ENCODE results near the gene ENOX1.

The ENOX1 gene

DNA sequence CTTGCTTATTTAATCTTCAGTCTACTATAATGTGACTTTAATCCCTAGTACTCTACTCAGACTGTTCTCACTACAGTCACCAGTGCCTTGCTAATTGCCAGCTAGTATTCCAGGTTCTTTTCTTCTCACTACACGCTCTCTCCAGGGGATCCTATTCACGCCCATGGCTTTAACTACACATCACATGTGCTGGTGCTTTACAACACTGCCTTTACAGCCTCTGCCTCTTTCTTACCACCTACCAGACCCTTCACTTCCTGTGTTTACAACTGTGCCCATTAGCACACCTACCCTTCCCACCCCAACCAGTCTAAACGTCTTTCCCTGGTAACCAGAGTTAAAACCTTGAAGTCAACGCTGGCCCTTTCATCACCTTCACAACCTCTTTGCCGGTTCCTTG lies 513.9 kb downstream of the ENOX1 start:
- peaks cover 2 to 15% of the 10 kb centered on the region in 2 donors for H3K4me1 ChIP-seq (ENCODE audit: control insufficient read depth in 1 of 2, insufficient read depth in 2 of 2, low read length in 2 of 2)
- no peak overlapping the region for H3K27ac ChIP-seq (ENCODE audit: low read depth, low read length)
- H3K9me3 ChIP-seq (ENCODE audit: control insufficient read depth in 1 of 2, low read length in 2 of 2), result no peaks in the 10 kb centered on the region
- H3K27me3 ChIP-seq (ENCODE audit: control insufficient read depth in 1 of 2, insufficient read depth in 2 of 2, low read length in 2 of 2), result no peaks in the 10 kb centered on the region
- no peaks in the 10 kb centered on the region for H3K36me3 ChIP-seq (ENCODE audit: control insufficient read depth in 1 of 2, insufficient read depth in 2 of 2, low read length in 2 of 2)
- H3K9ac ChIP-seq (ENCODE audit: low read depth in 1 of 2, low read length in 2 of 2), result no peak overlapping the region
- H3K4me3 ChIP-seq (ENCODE audit: low read depth in 1 of 2, low read length in 2 of 2), result no peak overlapping the region

- H3K9me3 ChIP-seq (ENCODE audit: control insufficient read depth in 1 of 2, low read length in 2 of 2), result no peaks in the 10 kb centered on the region
- no peak overlapping the region for H3K9ac ChIP-seq (ENCODE audit: low read depth in 1 of 2, low read length in 2 of 2)
- no peak overlapping the region for H3K27ac ChIP-seq (ENCODE audit: low read depth, low read length)
- H3K4me3 ChIP-seq (ENCODE audit: low read depth in 1 of 2, low read length in 2 of 2), result no peak overlapping the region
- H3K4me1 ChIP-seq (ENCODE audit: control insufficient read depth in 1 of 2, insufficient read depth in 2 of 2, low read length in 2 of 2), result peaks cover 2 to 15% of the 10 kb centered on the region in 2 donors
- H3K27me3 ChIP-seq (ENCODE audit: control insufficient read depth in 1 of 2, insufficient read depth in 2 of 2, low read length in 2 of 2), result no peaks in the 10 kb centered on the region
- H3K36me3 ChIP-seq (ENCODE audit: control insufficient read depth in 1 of 2, insufficient read depth in 2 of 2, low read length in 2 of 2), result no peaks in the 10 kb centered on the region
Observed at GRCh38 chr13:43271152-43271551, 515.6 kb downstream of the ENOX1 start.

DNA sequence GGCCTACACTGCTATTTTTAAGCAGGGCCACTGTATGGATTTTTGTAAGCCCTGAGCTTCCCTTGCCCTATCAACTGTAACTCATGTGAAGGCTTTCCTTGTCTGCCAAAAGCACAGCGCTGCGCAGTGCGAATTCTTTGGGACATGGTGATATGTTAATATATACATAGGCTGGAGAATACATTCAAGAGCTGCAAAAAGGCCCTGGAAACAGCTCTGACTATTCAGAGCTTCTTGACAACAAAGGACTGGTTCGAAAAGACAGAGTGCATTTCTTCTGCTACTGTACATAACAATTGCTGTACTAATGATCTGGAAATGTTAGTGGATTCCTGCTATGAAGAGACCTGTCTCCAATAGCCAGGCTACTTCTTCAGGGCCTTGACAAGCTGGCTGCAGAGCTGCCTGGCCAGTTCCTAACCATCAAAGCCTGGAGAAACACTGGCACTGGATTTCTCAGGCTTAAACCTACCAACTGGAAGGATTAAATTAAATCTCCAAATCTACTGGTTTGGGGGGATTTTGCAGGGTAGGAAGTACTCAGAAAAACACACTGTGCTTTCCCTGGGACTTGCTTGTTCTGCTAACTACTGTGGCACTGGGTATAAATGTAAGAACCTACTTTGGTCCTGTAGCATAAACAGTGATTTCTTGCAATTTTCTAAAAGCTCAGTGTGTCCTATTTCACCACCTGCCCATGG lies 516.5 kb downstream of the ENOX1 start:
- no peak overlapping the region for H3K4me3 ChIP-seq (ENCODE audit: low read depth in 1 of 2, low read length in 2 of 2)
- no peak overlapping the region for H3K27ac ChIP-seq (ENCODE audit: low read depth, low read length)
- no peaks in the 10 kb centered on the region for H3K27me3 ChIP-seq (ENCODE audit: control insufficient read depth in 1 of 2, insufficient read depth in 2 of 2, low read length in 2 of 2)
- no peaks in the 10 kb centered on the region for H3K9me3 ChIP-seq (ENCODE audit: control insufficient read depth in 1 of 2, low read length in 2 of 2)
- H3K36me3 ChIP-seq (ENCODE audit: control insufficient read depth in 1 of 2, insufficient read depth in 2 of 2, low read length in 2 of 2), result no peaks in the 10 kb centered on the region
- H3K9ac ChIP-seq (ENCODE audit: low read depth in 1 of 2, low read length in 2 of 2), result no peak overlapping the region
- H3K4me1 ChIP-seq (ENCODE audit: control insufficient read depth in 1 of 2, insufficient read depth in 2 of 2, low read length in 2 of 2), result peaks cover 2 to 15% of the 10 kb centered on the region in 2 donors

DNA sequence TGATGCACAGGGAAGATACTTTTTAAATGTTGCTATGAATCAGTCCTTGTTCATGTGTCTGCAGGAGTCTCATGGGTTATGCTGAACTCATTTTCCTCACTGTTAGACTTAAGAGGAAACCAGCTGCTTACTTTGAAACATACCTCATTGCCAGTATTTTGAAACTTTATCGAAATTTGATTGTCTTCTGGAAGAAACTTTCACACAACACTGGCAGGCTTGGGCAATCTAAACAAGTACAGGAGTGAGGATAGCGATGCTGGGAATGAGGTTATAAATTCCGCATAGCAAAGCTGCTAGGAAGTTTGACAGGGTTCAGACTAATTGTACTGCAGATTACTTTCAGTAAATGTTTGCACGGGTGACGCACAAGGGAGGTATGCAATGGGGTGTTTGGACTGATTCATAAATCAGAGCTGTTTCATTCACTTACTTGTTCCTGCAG lies 517.7 kb downstream of the ENOX1 start:
- Histone ChIP-seq H3K9me3 (ENCODE audit: control insufficient read depth in 1 of 2, low read length in 2 of 2) (no peaks in the 10 kb centered on the region), H3K27me3 (ENCODE audit: control insufficient read depth in 1 of 2, insufficient read depth in 2 of 2, low read length in 2 of 2) (no peaks in the 10 kb centered on the region), H3K9ac (ENCODE audit: low read depth in 1 of 2, low read length in 2 of 2) (no peak overlapping the region), H3K4me1 (ENCODE audit: control insufficient read depth in 1 of 2, insufficient read depth in 2 of 2, low read length in 2 of 2) (peaks cover 2 to 15% of the 10 kb centered on the region in 2 donors), H3K27ac (ENCODE audit: low read depth, low read length) (no peak overlapping the region), H3K36me3 (ENCODE audit: control insufficient read depth in 1 of 2, insufficient read depth in 2 of 2, low read length in 2 of 2) (no peaks in the 10 kb centered on the region), H3K4me3 (ENCODE audit: low read depth in 1 of 2, low read length in 2 of 2) (no peak overlapping the region)

- Histone ChIP-seq H3K9ac (ENCODE audit: low read depth in 1 of 2, low read length in 2 of 2) (no peak overlapping the region), H3K4me3 (ENCODE audit: low read depth in 1 of 2, low read length in 2 of 2) (no peak overlapping the region), H3K36me3 (ENCODE audit: control insufficient read depth in 1 of 2, insufficient read depth in 2 of 2, low read length in 2 of 2) (no peaks in the 10 kb centered on the region), H3K27ac (ENCODE audit: low read depth, low read length) (no peak overlapping the region), H3K27me3 (ENCODE audit: control insufficient read depth in 1 of 2, insufficient read depth in 2 of 2, low read length in 2 of 2) (no peaks in the 10 kb centered on the region), H3K9me3 (ENCODE audit: control insufficient read depth in 1 of 2, low read length in 2 of 2) (no peaks in the 10 kb centered on the region), H3K4me1 (ENCODE audit: control insufficient read depth in 1 of 2, insufficient read depth in 2 of 2, low read length in 2 of 2) (peaks cover 2 to 15% of the 10 kb centered on the region in 2 donors)
Observed at GRCh38 chr13:43268632-43269031, 518.1 kb downstream of the ENOX1 start.

DNA sequence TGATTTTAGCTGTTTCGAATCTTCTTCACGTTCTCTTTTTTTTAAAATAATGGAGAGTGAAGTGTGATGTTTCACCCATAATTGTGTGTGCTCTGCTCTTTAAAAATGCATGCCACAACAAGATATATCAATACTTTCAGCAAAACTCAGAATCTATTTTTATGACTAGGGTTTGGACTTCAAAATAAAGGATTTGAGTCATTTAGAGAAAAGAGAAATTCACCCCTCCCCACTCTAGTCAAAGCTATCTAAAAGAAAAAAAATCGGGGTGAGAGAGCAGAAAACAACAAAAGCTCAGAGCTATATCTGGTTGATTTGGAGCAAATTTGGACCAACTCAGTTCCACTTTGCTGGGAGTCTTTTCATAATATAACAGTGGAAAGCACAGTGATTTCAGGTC lies 518.9 kb downstream of the ENOX1 start:
- Histone ChIP-seq H3K36me3 (ENCODE audit: control insufficient read depth in 1 of 2, insufficient read depth in 2 of 2, low read length in 2 of 2) (no peaks in the 10 kb centered on the region), H3K9ac (ENCODE audit: low read depth in 1 of 2, low read length in 2 of 2) (no peak overlapping the region), H3K9me3 (ENCODE audit: control insufficient read depth in 1 of 2, low read length in 2 of 2) (no peaks in the 10 kb centered on the region), H3K27me3 (ENCODE audit: control insufficient read depth in 1 of 2, insufficient read depth in 2 of 2, low read length in 2 of 2) (no peaks in the 10 kb centered on the region), H3K4me1 (ENCODE audit: control insufficient read depth in 1 of 2, insufficient read depth in 2 of 2, low read length in 2 of 2) (peaks cover 5 to 20% of the 10 kb centered on the region in 2 donors), H3K4me3 (ENCODE audit: low read depth in 1 of 2, low read length in 2 of 2) (no peak overlapping the region), H3K27ac (ENCODE audit: low read depth, low read length) (no peak overlapping the region)

DNA sequence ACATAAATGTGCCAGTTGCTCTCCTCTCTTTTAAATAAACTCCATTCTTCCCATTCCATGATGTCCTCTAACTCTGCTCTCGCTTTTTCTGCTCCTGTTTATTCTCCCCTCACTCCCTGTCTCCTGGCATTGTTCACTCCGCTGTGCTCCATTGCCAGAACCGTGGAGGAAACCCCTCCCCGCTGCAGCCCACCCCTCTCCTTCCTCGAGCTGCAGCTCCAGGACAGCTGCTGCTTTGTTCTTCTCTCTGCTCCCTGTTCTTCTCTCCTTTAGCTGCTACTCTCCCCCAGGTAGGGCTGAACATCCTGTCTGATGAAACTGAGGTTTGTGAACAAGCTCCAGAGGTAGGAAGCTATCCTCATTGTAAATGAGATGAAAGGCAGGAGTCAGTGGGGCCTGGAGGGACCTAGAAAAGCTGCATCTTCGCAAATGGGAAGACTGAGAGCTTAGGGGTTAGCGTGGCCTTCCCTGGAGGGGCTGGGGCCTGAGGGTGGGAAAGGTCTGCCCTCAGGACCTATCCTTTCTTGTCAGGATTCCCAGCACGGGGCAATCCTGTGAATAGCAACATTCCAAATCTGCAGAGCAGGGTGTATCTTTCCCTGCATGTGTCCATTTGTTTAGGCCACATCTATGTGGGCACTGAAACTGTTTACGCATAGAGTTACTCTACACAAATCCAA lies 519.7 kb downstream of the ENOX1 start:
- no peak overlapping the region for H3K9ac ChIP-seq (ENCODE audit: low read depth in 1 of 2, low read length in 2 of 2)
- no peaks in the 10 kb centered on the region for H3K9me3 ChIP-seq (ENCODE audit: control insufficient read depth in 1 of 2, low read length in 2 of 2)
- H3K4me1 ChIP-seq (ENCODE audit: control insufficient read depth in 1 of 2, insufficient read depth in 2 of 2, low read length in 2 of 2), result peaks cover 7 to 20% of the 10 kb centered on the region in 2 donors
- no peaks in the 10 kb centered on the region for H3K36me3 ChIP-seq (ENCODE audit: control insufficient read depth in 1 of 2, insufficient read depth in 2 of 2, low read length in 2 of 2)
- H3K27ac ChIP-seq (ENCODE audit: low read depth, low read length), result no peak overlapping the region
- H3K27me3 ChIP-seq (ENCODE audit: control insufficient read depth in 1 of 2, insufficient read depth in 2 of 2, low read length in 2 of 2), result no peaks in the 10 kb centered on the region
- H3K4me3 ChIP-seq (ENCODE audit: low read depth in 1 of 2, low read length in 2 of 2), result no peak overlapping the region

GRCh38 chr13:43265028-43265427 lies 521.7 kb downstream of the ENOX1 start:
- Histone ChIP-seq H3K9me3 (ENCODE audit: control insufficient read depth in 1 of 2, low read length in 2 of 2) (no peaks in the 10 kb centered on the region), H3K27ac (ENCODE audit: low read depth, low read length) (no peak overlapping the region), H3K27me3 (ENCODE audit: control insufficient read depth in 1 of 2, insufficient read depth in 2 of 2, low read length in 2 of 2) (no peaks in the 10 kb centered on the region), H3K36me3 (ENCODE audit: control insufficient read depth in 1 of 2, insufficient read depth in 2 of 2, low read length in 2 of 2) (no peaks in the 10 kb centered on the region), H3K4me1 (ENCODE audit: control insufficient read depth in 1 of 2, insufficient read depth in 2 of 2, low read length in 2 of 2) (peaks cover 7 to 20% of the 10 kb centered on the region in 2 donors), H3K9ac (ENCODE audit: low read depth in 1 of 2, low read length in 2 of 2) (no peak overlapping the region), H3K4me3 (ENCODE audit: low read depth in 1 of 2, low read length in 2 of 2) (no peak overlapping the region)

DNA sequence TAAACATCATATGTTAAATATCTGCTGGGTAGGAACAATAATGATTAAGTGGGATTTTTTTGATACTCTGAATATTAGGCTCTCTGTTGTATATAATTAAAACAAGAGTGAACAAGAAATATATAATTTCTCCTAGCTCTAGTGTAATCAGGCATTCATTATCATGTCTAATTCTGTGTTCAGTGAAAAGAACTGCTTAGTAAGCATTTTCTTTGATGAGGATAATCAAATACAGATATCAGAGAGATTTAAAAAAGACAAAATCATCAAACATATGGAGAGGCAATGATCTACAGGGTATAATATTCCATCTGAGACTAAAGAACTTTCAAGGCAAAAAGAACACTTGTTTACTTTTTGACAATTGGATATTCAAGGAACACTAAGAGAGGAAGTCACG lies 522.3 kb downstream of the ENOX1 start:
- Histone ChIP-seq H3K36me3 (ENCODE audit: control insufficient read depth in 1 of 2, insufficient read depth in 2 of 2, low read length in 2 of 2) (no peaks in the 10 kb centered on the region), H3K4me1 (ENCODE audit: control insufficient read depth in 1 of 2, insufficient read depth in 2 of 2, low read length in 2 of 2) (peaks cover 7 to 15% of the 10 kb centered on the region in 2 donors), H3K27ac (ENCODE audit: low read depth, low read length) (no peak overlapping the region), H3K27me3 (ENCODE audit: control insufficient read depth in 1 of 2, insufficient read depth in 2 of 2, low read length in 2 of 2) (no peaks in the 10 kb centered on the region), H3K9ac (ENCODE audit: low read depth in 1 of 2, low read length in 2 of 2) (no peak overlapping the region), H3K9me3 (ENCODE audit: control insufficient read depth in 1 of 2, low read length in 2 of 2) (no peaks in the 10 kb centered on the region), H3K4me3 (ENCODE audit: low read depth in 1 of 2, low read length in 2 of 2) (no peak overlapping the region)

GRCh38 chr13:43263047-43263446 lies 523.7 kb downstream of the ENOX1 start:
- no peak overlapping the region for H3K4me3 ChIP-seq (ENCODE audit: low read depth in 1 of 2, low read length in 2 of 2)

More at GRCh38 chr13:43263047-43263446, 523.7 kb downstream of the ENOX1 start:
- Histone ChIP-seq H3K9me3 (ENCODE audit: control insufficient read depth in 1 of 2, low read length in 2 of 2) (no peaks in the 10 kb centered on the region), H3K27ac (ENCODE audit: low read depth, low read length) (no peak overlapping the region), H3K4me1 (ENCODE audit: control insufficient read depth in 1 of 2, insufficient read depth in 2 of 2, low read length in 2 of 2) (peaks cover 4 to 5% of the 10 kb centered on the region in 2 donors), H3K36me3 (ENCODE audit: control insufficient read depth in 1 of 2, insufficient read depth in 2 of 2, low read length in 2 of 2) (no peaks in the 10 kb centered on the region), H3K9ac (ENCODE audit: low read depth in 1 of 2, low read length in 2 of 2) (no peak overlapping the region), H3K27me3 (ENCODE audit: control insufficient read depth in 1 of 2, insufficient read depth in 2 of 2, low read length in 2 of 2) (no peaks in the 10 kb centered on the region)

Data from duodenal mucosa (tissue), 2 donors.